Activated T-cell treated with anti-CD3 and anti-CD28 coated beads, Interleukin-2, amount 50 U/mL, for 72 hours (primary cell): Measurements from ENCODE around the gene KRT37. TPM values are rescaled to one million over a fixed set of nuclear protein-coding genes. Genes with fewer than 3 reads are reported as not detected.
A peak's percentile ranks its signal among the peaks of the same experiment; 100 is the strongest.
"Not testable (repeated sequence)": the region's sequence is repeated elsewhere in the genome, so short reads cannot be mapped to it uniquely, and the experiment has no call there.

Source experiments
- ATAC-seq, 2 donors: fragments of 150-1000 bp; cut with Tn5 transposase; replicated peaks in 1 of 2; 2 replicates each; pipeline ENCODE4 v1.10.0; 2021; ENCODE audit warnings: moderate library complexity in 2 of 2, mild to moderate bottlenecking in 1 of 2
- DNase-seq, 2 donors: peaks; one replicate each; pipeline ENCODE4 v3.0.0; 2021 to 2022; ENCODE audit warnings: mixed read lengths in 1 of 2
- H3K27ac Mint-ChIP-seq: one replicate; pipeline ENCODE4 v1.8.0; 2022; ENCODE audit warnings: mild to moderate bottlenecking, moderate library complexity, mixed read lengths
- H3K27me3 Mint-ChIP-seq: one replicate; pipeline ENCODE4 v1.8.0; 2022; ENCODE audit warnings: low read depth, mixed read lengths
- H3K36me3 Mint-ChIP-seq, 2 donors: one replicate each; pipeline ENCODE4 v1.8.0; 2022; ENCODE audit warnings: mixed read lengths in 2 of 2, mild to moderate bottlenecking in 1 of 2; ENCODE audit not compliant: insufficient read depth in 2 of 2
- H3K4me1 Mint-ChIP-seq: one replicate; pipeline ENCODE4 v1.8.0; 2022; ENCODE audit warnings: low read depth, mixed read lengths
- H3K4me3 Mint-ChIP-seq, 2 donors: one replicate each; pipeline ENCODE4 v1.8.0; 2022; ENCODE audit warnings: mild to moderate bottlenecking in 2 of 2, mixed read lengths in 2 of 2, moderate library complexity in 2 of 2
- H3K9me3 Mint-ChIP-seq, 2 donors: one replicate each; pipeline ENCODE4 v1.8.0; 2022; ENCODE audit warnings: mixed read lengths in 2 of 2
- total RNA-seq, 2 donors: library from RNA; stranded (reverse); gene quantifications; one replicate each; pipeline ENCODE4 v1.2.3, GENCODE V29; 2022

The KRT37 gene
- total RNA-seq, 2 donors from 2014 or later = not detected

DNA sequence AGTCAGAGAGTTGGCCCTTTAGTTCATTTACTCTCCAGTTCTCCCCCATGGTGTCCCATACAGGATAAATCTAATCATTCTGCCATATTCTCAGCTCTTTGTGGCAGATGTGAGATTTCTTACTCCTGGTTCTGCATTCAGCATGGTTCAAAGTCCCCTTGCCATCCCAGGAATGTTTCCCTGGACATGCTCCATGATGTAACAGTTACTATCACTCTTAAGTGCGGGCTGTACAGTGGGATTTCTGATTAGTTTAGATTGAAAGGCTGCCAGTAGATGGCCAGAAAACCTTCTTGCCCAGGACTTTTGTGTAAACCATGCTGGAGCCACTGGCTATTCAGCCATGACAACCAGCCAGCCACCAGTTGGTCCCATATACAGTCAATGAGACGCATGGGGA, 10.4 kb downstream of the KRT37 start:
- ATAC-seq = no peak
- Mint-ChIP-seq H3K27ac (no peak overlapping the region), H3K27me3 (no peaks in the 10 kb centered on the region), H3K9me3 (no peaks in the 10 kb centered on the region), H3K4me1 (peaks cover 2% of the 10 kb centered on the region), H3K36me3 (no peaks in the 10 kb centered on the region), H3K4me3 (no peak overlapping the region)
- DNase-seq = no peak

GRCh38 chr17:41413353-41413957, 10.9 kb downstream of the KRT37 start:
- Mint-ChIP-seq H3K27ac (no peak overlapping the region), H3K4me1 (peaks cover 7% of the 10 kb centered on the region), H3K27me3 (no peaks in the 10 kb centered on the region), H3K9me3 (no peaks in the 10 kb centered on the region), H3K4me3 (no peak overlapping the region), H3K36me3 (no peaks in the 10 kb centered on the region)
- DNase-seq = no peak
- no peak for ATAC-seq

DNA sequence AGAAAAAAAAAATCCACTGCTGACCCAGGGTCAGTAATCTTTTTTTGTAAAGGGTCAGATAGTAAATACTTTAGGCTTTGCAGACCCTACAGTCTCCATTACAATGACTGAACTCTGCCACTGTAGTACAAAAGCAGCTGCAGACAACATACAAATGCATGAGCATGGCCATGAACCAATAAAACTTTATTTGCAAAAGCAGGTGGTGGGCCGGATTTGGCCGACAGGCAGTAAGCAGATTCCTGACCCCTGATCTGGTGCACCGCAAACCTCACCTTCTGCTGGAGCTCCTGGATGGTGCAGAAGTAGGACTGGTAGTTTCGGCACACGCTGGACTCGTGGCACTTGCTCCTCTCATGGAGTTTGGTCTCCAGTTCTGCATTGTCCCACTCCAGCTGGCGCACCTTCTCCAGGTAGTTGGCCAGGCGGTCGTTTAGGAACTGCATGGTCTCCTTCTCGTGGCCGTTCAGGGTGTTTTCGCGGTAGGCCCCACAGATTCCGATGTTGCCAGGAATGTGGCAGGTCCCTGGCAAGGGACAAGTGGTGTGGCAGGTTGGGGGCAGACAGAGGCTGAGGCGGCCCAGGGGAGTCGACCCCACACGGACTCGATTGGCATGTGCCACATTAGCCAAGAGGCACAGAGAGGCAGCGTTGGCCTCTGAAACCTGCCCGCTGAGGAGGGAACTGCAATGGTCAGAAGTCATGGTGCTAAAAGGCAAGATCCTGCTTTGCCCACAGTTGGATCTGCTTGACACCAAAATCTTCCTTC, 13.1 kb downstream of the KRT37 start:
- H3K4me3 Mint-ChIP-seq = no peak overlapping the region
- H3K27me3 Mint-ChIP-seq = no peaks in the 10 kb centered on the region
- H3K27ac Mint-ChIP-seq = no peak overlapping the region
- ATAC-seq (no peak), DNase-seq (no peak)
- H3K4me1 Mint-ChIP-seq = peaks cover 10% of the 10 kb centered on the region
- no peaks in the 10 kb centered on the region for H3K9me3 Mint-ChIP-seq
- H3K36me3 Mint-ChIP-seq = no peaks in the 10 kb centered on the region

GRCh38 chr17:41407226-41407625, 17.2 kb downstream of the KRT37 start:
- peaks cover 50% of the 10 kb centered on the region for H3K4me1 Mint-ChIP-seq
- H3K36me3 Mint-ChIP-seq = no peaks in the 10 kb centered on the region
- no peak overlapping the region for H3K27ac Mint-ChIP-seq
- H3K4me3 Mint-ChIP-seq = no peak overlapping the region
- DNase-seq (no peak), ATAC-seq (no peak)
- H3K27me3 Mint-ChIP-seq = no peaks in the 10 kb centered on the region
- H3K9me3 Mint-ChIP-seq = no peaks in the 10 kb centered on the region

- Mint-ChIP-seq H3K9me3 (no peaks in the 10 kb centered on the region), H3K4me1 (peaks cover 51% of the 10 kb centered on the region), H3K36me3 (no peaks in the 10 kb centered on the region), H3K27ac (no peak overlapping the region), H3K4me3 (no peak overlapping the region), H3K27me3 (no peaks in the 10 kb centered on the region)
- DNase-seq (no peak), ATAC-seq (no peak)
These were observed 18.2 kb downstream of the KRT37 start for GRCh38 chr17:41406205-41406604.

DNA sequence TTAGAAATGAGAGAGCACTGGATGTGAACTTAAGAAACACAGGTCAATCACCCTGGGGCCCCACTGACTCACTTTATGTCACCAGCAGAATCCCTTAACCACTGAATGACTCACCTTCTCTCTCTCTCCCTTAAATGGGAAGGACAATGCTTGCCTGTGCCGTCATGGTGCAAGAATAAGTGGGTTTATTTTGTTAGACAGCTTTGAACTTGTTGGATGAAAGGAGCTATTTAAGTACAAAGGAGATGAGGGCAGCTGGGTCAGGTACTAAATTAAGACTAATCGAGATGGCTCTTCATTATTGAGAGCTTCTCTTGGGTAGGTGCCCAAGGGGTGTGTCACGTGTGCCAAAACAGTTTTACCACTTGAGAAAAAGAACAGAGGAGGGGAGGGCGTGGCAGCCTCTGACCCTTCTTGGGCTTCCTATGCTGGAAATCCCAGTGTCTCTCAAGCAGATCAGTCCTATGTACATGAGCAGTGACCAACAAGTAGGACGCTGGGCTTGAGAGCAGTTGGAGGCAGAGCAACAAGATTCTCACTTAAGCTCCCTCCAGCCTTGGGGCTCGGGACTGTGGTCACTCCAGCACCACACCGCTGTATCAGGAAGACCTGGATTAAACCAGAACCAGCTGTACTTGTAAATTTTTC, 20.2 kb downstream of the KRT37 start:
- no peaks in the 10 kb centered on the region for H3K9me3 Mint-ChIP-seq
- peak; percentile 90 to 91 for ATAC-seq
- H3K27ac Mint-ChIP-seq = peak overlapping the region; percentile 62
- H3K36me3 Mint-ChIP-seq = no peaks in the 10 kb centered on the region
- H3K4me3 Mint-ChIP-seq = peak overlapping the region; percentile 61 to 72
- peak; percentile 65 to 75 for DNase-seq
- peaks cover 6% of the 10 kb centered on the region for H3K27me3 Mint-ChIP-seq
- H3K4me1 Mint-ChIP-seq = peaks cover 51% of the 10 kb centered on the region

GRCh38 chr17:41403404-41404023, 20.9 kb downstream of the KRT37 start:
- H3K27ac Mint-ChIP-seq = peak overlapping the region; percentile 87
- H3K36me3 Mint-ChIP-seq = no peaks in the 10 kb centered on the region
- no peaks in the 10 kb centered on the region for H3K9me3 Mint-ChIP-seq
- H3K4me3 Mint-ChIP-seq = peak overlapping the region; percentile 61 to 72
- peaks cover 45% of the 10 kb centered on the region for H3K4me1 Mint-ChIP-seq
- ATAC-seq (no peak), DNase-seq (peak in 1 of 2 donors; percentile 12)
- H3K27me3 Mint-ChIP-seq = peaks cover 6% of the 10 kb centered on the region

GRCh38 chr17:41402161-41402560, 22.2 kb downstream of the KRT37 start:
- H3K27ac Mint-ChIP-seq = no peak overlapping the region

DNA sequence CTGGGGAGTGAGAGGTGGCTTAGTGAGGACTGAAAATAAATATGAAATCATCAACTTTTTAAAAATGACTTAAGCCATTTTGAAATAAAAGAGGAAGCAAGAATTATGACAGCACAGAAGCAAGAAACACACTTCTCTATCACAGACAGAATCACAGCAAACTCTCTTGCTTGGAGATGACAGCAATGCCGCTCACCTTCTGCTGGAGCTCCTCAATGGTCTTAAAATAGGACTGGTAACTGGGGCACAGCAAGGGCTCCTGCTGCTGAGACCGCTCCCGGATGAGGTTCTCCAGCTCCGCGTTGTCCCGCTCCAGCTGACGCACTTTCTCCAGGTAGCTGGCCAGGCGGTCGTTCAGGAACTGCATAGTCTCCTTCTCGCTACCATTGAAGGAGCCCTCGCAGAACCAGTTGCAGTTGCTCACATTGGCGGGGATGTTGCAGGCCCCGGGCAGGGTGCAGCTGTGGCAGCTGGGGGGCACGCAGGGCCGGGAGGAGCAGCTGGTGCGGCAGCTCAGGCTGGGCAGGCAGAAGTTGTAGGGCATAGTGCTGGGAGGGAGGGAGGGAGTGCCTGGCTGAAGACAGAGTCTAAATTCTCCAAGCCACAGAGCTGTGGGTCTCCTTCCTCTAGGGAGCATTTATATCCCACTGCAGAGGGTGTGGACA, 27.3 kb downstream of the KRT37 start, which contains the start of gene KRT31:
KRT31 (minus strand) TSS at position 613 of the 665 bp plus-strand sequence; CDS start at position 544, 69 bp downstream.
- H3K4me3 Mint-ChIP-seq = no peak within 1 kb of the TSS
- H3K27ac Mint-ChIP-seq = no peak within 1 kb of the TSS
- DNase-seq = no peak
- H3K4me1 Mint-ChIP-seq = peaks cover under 1% of the 10 kb centered on the region
- H3K36me3 Mint-ChIP-seq = no peaks in the 10 kb centered on the region
- H3K9me3 Mint-ChIP-seq = no peaks in the 10 kb centered on the region
- no peak for ATAC-seq
- peaks cover 8% of the 10 kb centered on the region for H3K27me3 Mint-ChIP-seq

More at GRCh38 chr17:41402161-41402560, 22.2 kb downstream of the KRT37 start:
- peaks cover 41% of the 10 kb centered on the region for H3K4me1 Mint-ChIP-seq
- peaks cover 6% of the 10 kb centered on the region for H3K27me3 Mint-ChIP-seq
- no peak for DNase-seq
- H3K36me3 Mint-ChIP-seq = no peaks in the 10 kb centered on the region
- no peak for ATAC-seq
- H3K9me3 Mint-ChIP-seq = no peaks in the 10 kb centered on the region
- H3K4me3 Mint-ChIP-seq = peak overlapping the region; percentile 21 to 51

GRCh38 chr17:41396340-41396739, 28.0 kb downstream of the KRT37 start:
- no peak overlapping the region for H3K27ac Mint-ChIP-seq
- H3K9me3 Mint-ChIP-seq = no peaks in the 10 kb centered on the region

DNA sequence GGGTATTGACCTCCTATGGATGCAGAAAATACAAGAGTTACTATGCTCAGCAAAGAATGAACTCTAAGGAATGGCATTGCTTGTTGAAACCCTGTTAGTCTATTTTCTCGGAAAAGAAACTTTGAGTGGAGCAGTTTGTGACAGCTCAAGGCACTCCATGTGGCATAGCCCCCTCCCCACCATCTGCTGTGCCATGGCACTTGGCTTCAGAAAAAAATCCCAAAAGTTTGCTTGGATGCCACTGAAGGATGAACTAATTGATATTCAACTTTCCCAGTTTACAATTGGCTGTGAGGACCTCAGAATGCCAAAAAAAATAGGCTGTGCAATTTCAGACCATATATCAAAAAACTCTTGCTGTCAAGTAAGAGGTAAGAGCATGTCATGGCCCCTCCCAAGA, 28.8 kb downstream of the KRT37 start:
- Mint-ChIP-seq H3K9me3 (no peaks in the 10 kb centered on the region), H3K27me3 (peaks cover 12% of the 10 kb centered on the region), H3K4me3 (no peak overlapping the region), H3K27ac (no peak overlapping the region), H3K36me3 (no peaks in the 10 kb centered on the region), H3K4me1 (no peaks in the 10 kb centered on the region)
- DNase-seq (no peak), ATAC-seq (no peak)

More at GRCh38 chr17:41396340-41396739, 28.0 kb downstream of the KRT37 start:
- H3K4me3 Mint-ChIP-seq = no peak overlapping the region
- ATAC-seq (no peak), DNase-seq (no peak)
- peaks cover 12% of the 10 kb centered on the region for H3K27me3 Mint-ChIP-seq
- no peaks in the 10 kb centered on the region for H3K4me1 Mint-ChIP-seq
- no peaks in the 10 kb centered on the region for H3K36me3 Mint-ChIP-seq

GRCh38 chr17:41395044-41395443, 29.3 kb downstream of the KRT37 start:
- H3K36me3 Mint-ChIP-seq, H3K27ac Mint-ChIP-seq, DNase-seq, H3K4me3 Mint-ChIP-seq, H3K27me3 Mint-ChIP-seq, H3K4me1 Mint-ChIP-seq, H3K9me3 Mint-ChIP-seq, ATAC-seq: not testable (repeated sequence)
